NCI-H1436 treated with DMSO at 0.1 percent for 48 hours (cell line): ENCODE results near the gene ADAMTSL1.
"Not testable (repeated sequence)": the region's sequence is repeated elsewhere in the genome, so short reads cannot be mapped to it uniquely, and the experiment has no call there.

Source experiments
- DNase-seq: peaks from one replicate; lab custom pipeline; 2025; lab: John Stamatoyannopoulos, UW

ADAMTSL1 gene

GRCh38 chr9:18906656-18907395 lies 432.9 kb downstream of the ADAMTSL1 start:
- DNase-seq: no peak

- DNase-seq: no peak
Measured at GRCh38 chr9:18907927-18908625, 434.1 kb downstream of the ADAMTSL1 start.

- no peak for DNase-seq
Measured at GRCh38 chr9:18909140-18910018, 435.4 kb downstream of the ADAMTSL1 start.

GRCh38 chr9:18910435-18910834 lies 436.5 kb downstream of the ADAMTSL1 start:
- DNase-seq: no peak

GRCh38 chr9:18910916-18911315 lies 437.0 kb downstream of the ADAMTSL1 start:
- peak; percentile 15 for DNase-seq

- no peak for DNase-seq
Measured at GRCh38 chr9:18911714-18912342, 437.9 kb downstream of the ADAMTSL1 start.

GRCh38 chr9:18920141-18921084 lies 446.5 kb downstream of the ADAMTSL1 start:
- DNase-seq: no peak

- DNase-seq: no peak
Measured at GRCh38 chr9:18921366-18922075, 447.6 kb downstream of the ADAMTSL1 start.

- DNase-seq: no peak
Measured at GRCh38 chr9:18922161-18922885, 448.4 kb downstream of the ADAMTSL1 start.

GRCh38 chr9:18923167-18923566 lies 449.2 kb downstream of the ADAMTSL1 start:
- no peak for DNase-seq

- no peak for DNase-seq
Measured at GRCh38 chr9:18923671-18924430, 449.9 kb downstream of the ADAMTSL1 start.

GRCh38 chr9:18925880-18926279 lies 451.9 kb downstream of the ADAMTSL1 start:
- no peak for DNase-seq

GRCh38 chr9:18926513-18926912 lies 452.6 kb downstream of the ADAMTSL1 start:
- DNase-seq: no peak

- DNase-seq: no peak
Measured at GRCh38 chr9:18928711-18929110, 454.8 kb downstream of the ADAMTSL1 start.

GRCh38 chr9:18930611-18931010 lies 456.7 kb downstream of the ADAMTSL1 start:
- DNase-seq: not testable (repeated sequence)

GRCh38 chr9:18935541-18935940 lies 461.6 kb downstream of the ADAMTSL1 start:
- no peak for DNase-seq

GRCh38 chr9:18936094-18936871 lies 462.3 kb downstream of the ADAMTSL1 start:
- no peak for DNase-seq

- DNase-seq: no peak
Measured at GRCh38 chr9:18939943-18940342, 466.0 kb downstream of the ADAMTSL1 start.
